ENCODE results near the gene FNBP1. TPM values are rescaled to one million over a fixed set of nuclear protein-coding genes. Genes with fewer than 3 reads are reported as not detected.
"Not testable (repeated sequence)": the region's sequence is repeated elsewhere in the genome, so short reads cannot be mapped to it uniquely, and the experiment has no call there.

The FNBP1 gene
- total RNA-seq, 1 donor from 2014 or later, result 47.1 TPM

GRCh38 chr9:129994882-129995281 lies 48.1 kb downstream of the FNBP1 start:
- TF ChIP-seq POLR2AphosphoS5 (IDR thresholded peaks at IDR 0.05; ENCODE audit: insufficient read depth in 1 of 2, low read depth in 1 of 2) (peak in 1 of 2 donors; percentile 11), POLR2A (IDR thresholded peaks at IDR 0.05) (no peak), CTCF (IDR thresholded peaks at IDR 0.05) (no peak)
- no peak overlapping the region for H3K4me3 ChIP-seq
- H3K27me3 ChIP-seq, result no peaks in the 10 kb centered on the region
- intact Hi-C loops (cut with DNase I), result no loop called here
- peak overlapping the region; percentile 68 for H3K27ac ChIP-seq
- peaks cover 50% of the 10 kb centered on the region for H3K4me1 ChIP-seq
- no peak for DNase-seq (ENCODE audit: extremely low spot score in 2 of 2)
- no peaks in the 10 kb centered on the region for H3K9me3 ChIP-seq
- no peaks in the 10 kb centered on the region for H3K36me3 ChIP-seq

DNA sequence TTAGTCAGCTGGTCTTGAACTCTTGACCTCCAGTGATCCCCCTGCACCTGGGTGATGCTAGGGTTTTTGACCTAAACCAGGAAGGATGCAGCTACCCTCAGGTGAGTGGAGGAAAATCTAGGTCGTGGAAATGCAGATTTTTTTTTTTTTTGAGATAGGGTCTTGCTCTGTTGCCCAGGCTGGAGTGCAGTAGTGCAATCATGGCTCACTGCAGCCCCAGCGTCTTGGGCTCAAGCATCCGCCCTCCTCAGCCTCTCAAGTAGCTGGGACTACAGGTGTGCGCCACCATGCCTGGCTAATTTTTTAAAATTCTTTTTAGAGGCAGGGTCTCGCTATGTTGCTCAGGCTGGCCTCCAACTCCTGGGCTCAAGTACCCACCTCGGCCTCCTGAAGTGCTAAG lies 51.9 kb downstream of the FNBP1 start:
- H3K9me3 ChIP-seq; H3K36me3 ChIP-seq; H3K27me3 ChIP-seq; intact Hi-C loops (cut with DNase I); H3K4me3 ChIP-seq; DNase-seq (ENCODE audit: extremely low spot score in 2 of 2): not testable (repeated sequence)
- peak overlapping the region; percentile 2 for H3K27ac ChIP-seq
- peaks cover 35% of the 10 kb centered on the region for H3K4me1 ChIP-seq

DNA sequence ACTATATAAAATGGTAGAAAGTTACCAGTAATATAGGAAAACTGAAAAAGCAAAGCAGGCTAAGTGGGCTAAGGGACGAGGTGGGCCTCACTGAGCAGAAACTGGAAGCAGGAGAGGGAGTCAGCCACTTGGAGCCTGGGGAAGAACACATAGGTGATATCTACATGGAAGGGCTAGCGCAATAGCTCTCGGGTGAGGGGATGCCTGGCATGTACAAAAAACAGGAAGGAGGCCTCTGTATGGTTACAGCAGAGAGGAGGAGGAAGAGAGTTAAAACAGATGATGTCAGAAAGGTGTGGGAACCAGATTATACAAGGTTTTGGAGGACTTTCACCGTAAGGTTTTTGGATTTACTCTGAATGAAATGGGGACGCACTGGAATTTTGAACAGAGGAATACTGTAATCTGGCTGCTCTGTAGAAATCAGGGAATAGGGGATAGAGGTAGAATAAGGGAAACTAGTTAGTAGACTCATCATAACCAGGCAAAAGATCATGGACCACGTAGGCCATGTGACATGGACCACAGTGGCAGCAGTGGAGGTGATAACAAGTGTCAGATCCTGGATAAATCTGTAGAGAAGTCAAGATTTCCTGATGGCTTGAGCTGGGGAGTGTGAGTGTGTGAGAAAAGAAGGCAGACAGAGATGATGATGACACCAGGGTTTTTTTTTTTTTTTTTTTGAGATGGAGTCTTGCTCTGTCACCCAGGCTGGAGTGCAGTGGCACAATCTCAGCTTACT lies 52.5 kb downstream of the FNBP1 start:
- no peaks in the 10 kb centered on the region for H3K36me3 ChIP-seq
- TF ChIP-seq POLR2AphosphoS5 (IDR thresholded peaks at IDR 0.05; ENCODE audit: insufficient read depth in 1 of 2, low read depth in 1 of 2) (no peak), CTCF (IDR thresholded peaks at IDR 0.05) (no peak), POLR2A (IDR thresholded peaks at IDR 0.05) (no peak)
- H3K9me3 ChIP-seq, result no peaks in the 10 kb centered on the region
- H3K27me3 ChIP-seq, result no peaks in the 10 kb centered on the region
- H3K27ac ChIP-seq, result peak overlapping the region; percentile 2
- intact Hi-C loops (cut with DNase I), result no loop called here
- peaks cover 28% of the 10 kb centered on the region for H3K4me1 ChIP-seq
- no peak for DNase-seq (ENCODE audit: extremely low spot score in 2 of 2)
- no peak overlapping the region for H3K4me3 ChIP-seq

GRCh38 chr9:129989740-129990139 lies 53.2 kb downstream of the FNBP1 start:
- intact Hi-C loops (cut with DNase I), result no loop called here
- Histone ChIP-seq H3K4me1 (peaks cover 22% of the 10 kb centered on the region), H3K27me3 (no peaks in the 10 kb centered on the region), H3K36me3 (no peaks in the 10 kb centered on the region), H3K9me3 (no peaks in the 10 kb centered on the region), H3K4me3 (no peak overlapping the region), H3K27ac (peak overlapping the region; percentile 2)
- TF ChIP-seq POLR2AphosphoS5 (IDR thresholded peaks at IDR 0.05; ENCODE audit: insufficient read depth in 1 of 2, low read depth in 1 of 2), result no peak
- TF ChIP-seq CTCF (IDR thresholded peaks at IDR 0.05), result no peak
- TF ChIP-seq POLR2A (IDR thresholded peaks at IDR 0.05), result no peak
- DNase-seq (ENCODE audit: extremely low spot score in 2 of 2), result no peak

- intact Hi-C loops (cut with DNase I), result no loop called here
- H3K27ac ChIP-seq, result peak overlapping the region; percentile 2
- no peak for TF ChIP-seq POLR2AphosphoS5 (IDR thresholded peaks at IDR 0.05; ENCODE audit: insufficient read depth in 1 of 2, low read depth in 1 of 2)
- no peak for TF ChIP-seq POLR2A (IDR thresholded peaks at IDR 0.05)
- TF ChIP-seq CTCF (IDR thresholded peaks at IDR 0.05), result no peak
These were observed 53.7 kb downstream of the FNBP1 start for GRCh38 chr9:129989362-129989708.

More at GRCh38 chr9:129989362-129989708, 53.7 kb downstream of the FNBP1 start:
- H3K4me3 ChIP-seq, result no peak overlapping the region
- H3K4me1 ChIP-seq, result peaks cover 25% of the 10 kb centered on the region
- no peaks in the 10 kb centered on the region for H3K9me3 ChIP-seq
- H3K36me3 ChIP-seq, result no peaks in the 10 kb centered on the region
- H3K27me3 ChIP-seq, result no peaks in the 10 kb centered on the region
- no peak for DNase-seq (ENCODE audit: extremely low spot score in 2 of 2)

Data from vagina (tissue), 2 donors.